Measurements from ENCODE around the gene C19orf33.

Gene C19orf33

DNA sequence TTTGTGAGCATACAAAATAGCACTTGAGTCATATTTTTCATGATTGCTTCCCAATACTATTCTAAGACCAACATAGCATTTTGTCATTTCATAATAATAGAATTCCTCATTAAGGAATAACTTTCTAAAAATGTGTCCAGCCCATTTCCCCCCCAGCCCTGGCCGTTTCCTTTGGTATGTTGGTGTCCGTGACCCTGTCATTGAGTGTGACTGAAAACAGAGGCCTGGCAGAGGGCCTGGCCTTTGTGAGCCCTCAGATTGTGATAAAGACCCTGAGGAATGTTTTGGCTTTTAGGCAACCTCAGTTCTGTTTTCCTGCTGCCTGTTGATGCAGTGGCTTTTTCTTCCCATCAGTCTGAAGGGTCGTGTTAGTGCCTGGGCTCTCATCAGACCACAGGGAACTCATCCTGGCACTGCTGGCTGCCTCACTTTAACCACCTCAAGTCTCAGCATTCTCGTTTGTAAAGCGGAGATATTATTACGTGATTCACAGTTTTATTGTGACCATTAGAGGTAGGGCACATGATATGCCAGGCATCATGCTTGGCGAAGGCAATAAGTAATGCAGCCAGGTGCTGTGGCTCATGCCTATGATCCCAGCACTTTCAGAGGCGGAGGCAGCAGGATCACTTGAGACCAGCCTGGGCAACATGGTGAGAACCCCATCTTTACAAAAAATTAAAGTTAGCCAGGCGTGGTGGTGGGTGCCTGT is 25.9 kb upstream of the C19orf33 start:
- H4K91ac ChIP-seq (ENCODE audit: low read depth, low read length), result peak overlapping the region; percentile 82
- H3K79me1 ChIP-seq (ENCODE audit: low read length), result peaks cover 14% of the 10 kb centered on the region
- no peak overlapping the region for H3K4me3 ChIP-seq (ENCODE audit: low read depth, low read length)
- no peak overlapping the region for H3K23ac ChIP-seq (ENCODE audit: low read length)
- no peak overlapping the region for H2AFZ ChIP-seq (ENCODE audit: insufficient read depth, low read length, poor library complexity)
- peak overlapping the region; percentile 97 for H3K27ac ChIP-seq (ENCODE audit: low read depth, low read length)
- peak overlapping the region; percentile 79 for H2BK120ac ChIP-seq (ENCODE audit: insufficient read depth, low read length, poor library complexity)
- peak overlapping the region; percentile 48 for H3K18ac ChIP-seq (ENCODE audit: low read length)
- peaks cover 26 to 41% of the 10 kb centered on the region in 2 experiments for H3K4me1 ChIP-seq (ENCODE audit: control insufficient read depth in 1 of 2, insufficient read depth in 2 of 2, low read length in 2 of 2)
- H3K27me3 ChIP-seq (ENCODE audit: insufficient read depth, low read length), result no peaks in the 10 kb centered on the region
- H4K12ac ChIP-seq (ENCODE audit: low read depth, low read length), result no peak overlapping the region
- H3K36me3 ChIP-seq (ENCODE audit: control insufficient read depth in 1 of 2, insufficient read depth in 2 of 2, low read length in 2 of 2), result peaks cover 9 to 10% of the 10 kb centered on the region in 2 experiments
- peaks cover 30% of the 10 kb centered on the region for H3K79me2 ChIP-seq (ENCODE audit: control insufficient read depth, insufficient read depth, low read length, poor library complexity)
- peak overlapping the region; percentile 43 for H3K14ac ChIP-seq (ENCODE audit: low read length)
- H3K9ac ChIP-seq (ENCODE audit: low read length), result peak overlapping the region; percentile 71
- WGBS (ENCODE audit: extremely low coverage, insufficient coverage, insufficient read length), result no CpG with 5 or more reads among the region's 9 CpGs
- H4K8ac ChIP-seq (ENCODE audit: low read depth, low read length), result peak overlapping the region; percentile 44
- DNase-seq, result peak; percentile 65 to 80
- H2BK5ac ChIP-seq (ENCODE audit: low read depth, low read length, poor library complexity), result peak overlapping the region; percentile 67
- no peaks in the 10 kb centered on the region for H3K9me3 ChIP-seq (ENCODE audit: insufficient read depth, low read depth, low read length)
- H3K4ac ChIP-seq (ENCODE audit: low read depth, low read length), result peak overlapping the region; percentile 29
- peak overlapping the region; percentile 62 for H2AK5ac ChIP-seq (ENCODE audit: low read length)
- H2BK12ac ChIP-seq (ENCODE audit: low read length), result peak overlapping the region; percentile 78
- peak overlapping the region; percentile 53 for H3K4me2 ChIP-seq (ENCODE audit: low read length)

DNA sequence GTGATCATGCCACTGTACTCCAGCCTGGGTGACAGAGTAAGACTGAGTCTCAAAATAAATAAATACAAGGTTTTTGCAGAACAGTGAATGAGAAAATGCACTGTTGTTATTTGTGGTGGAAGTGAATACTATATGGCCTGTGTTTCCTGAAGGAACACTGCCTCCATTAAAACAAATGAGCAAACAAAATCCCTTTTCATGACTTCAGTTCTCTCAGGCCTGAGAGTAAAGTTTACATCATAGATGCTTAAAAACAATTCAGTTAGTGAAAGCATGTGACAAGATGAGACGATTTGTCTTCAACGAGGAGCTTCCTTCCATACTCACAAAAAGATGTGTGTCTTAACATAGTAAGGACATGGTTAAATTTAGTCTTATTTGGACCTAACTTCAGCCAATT is 25.3 kb upstream of the C19orf33 start:
- no peak overlapping the region for H2AK5ac ChIP-seq (ENCODE audit: low read length)
- H2BK5ac ChIP-seq (ENCODE audit: low read depth, low read length, poor library complexity), result peak overlapping the region; percentile 67
- no peak for DNase-seq
- H3K4me2 ChIP-seq (ENCODE audit: low read length), result no peak overlapping the region
- H3K4me3 ChIP-seq (ENCODE audit: low read depth, low read length), result no peak overlapping the region
- no CpG with 5 or more reads among the region's 2 CpGs for WGBS (ENCODE audit: extremely low coverage, insufficient coverage, insufficient read length)
- H3K23ac ChIP-seq (ENCODE audit: low read length), result no peak overlapping the region
- H2BK12ac ChIP-seq (ENCODE audit: low read length), result peak overlapping the region; percentile 78
- peaks cover 14% of the 10 kb centered on the region for H3K79me1 ChIP-seq (ENCODE audit: low read length)
- no peaks in the 10 kb centered on the region for H3K9me3 ChIP-seq (ENCODE audit: insufficient read depth, low read depth, low read length)
- peaks cover 22 to 35% of the 10 kb centered on the region in 2 experiments for H3K4me1 ChIP-seq (ENCODE audit: control insufficient read depth in 1 of 2, insufficient read depth in 2 of 2, low read length in 2 of 2)
- no peak overlapping the region for H3K9ac ChIP-seq (ENCODE audit: low read length)
- peaks cover 33% of the 10 kb centered on the region for H3K79me2 ChIP-seq (ENCODE audit: control insufficient read depth, insufficient read depth, low read length, poor library complexity)
- peaks cover 10 to 13% of the 10 kb centered on the region in 2 experiments for H3K36me3 ChIP-seq (ENCODE audit: control insufficient read depth in 1 of 2, insufficient read depth in 2 of 2, low read length in 2 of 2)
- no peak overlapping the region for H3K14ac ChIP-seq (ENCODE audit: low read length)
- no peaks in the 10 kb centered on the region for H3K27me3 ChIP-seq (ENCODE audit: insufficient read depth, low read length)
- H4K8ac ChIP-seq (ENCODE audit: low read depth, low read length), result peak overlapping the region; percentile 44
- H3K4ac ChIP-seq (ENCODE audit: low read depth, low read length), result no peak overlapping the region
- peak overlapping the region; percentile 79 for H2BK120ac ChIP-seq (ENCODE audit: insufficient read depth, low read length, poor library complexity)
- H3K18ac ChIP-seq (ENCODE audit: low read length), result peak overlapping the region; percentile 48
- no peak overlapping the region for H2AFZ ChIP-seq (ENCODE audit: insufficient read depth, low read length, poor library complexity)
- peak overlapping the region; percentile 97 for H3K27ac ChIP-seq (ENCODE audit: low read depth, low read length)
- H4K91ac ChIP-seq (ENCODE audit: low read depth, low read length), result peak overlapping the region; percentile 82
- H4K12ac ChIP-seq (ENCODE audit: low read depth, low read length), result no peak overlapping the region

DNA sequence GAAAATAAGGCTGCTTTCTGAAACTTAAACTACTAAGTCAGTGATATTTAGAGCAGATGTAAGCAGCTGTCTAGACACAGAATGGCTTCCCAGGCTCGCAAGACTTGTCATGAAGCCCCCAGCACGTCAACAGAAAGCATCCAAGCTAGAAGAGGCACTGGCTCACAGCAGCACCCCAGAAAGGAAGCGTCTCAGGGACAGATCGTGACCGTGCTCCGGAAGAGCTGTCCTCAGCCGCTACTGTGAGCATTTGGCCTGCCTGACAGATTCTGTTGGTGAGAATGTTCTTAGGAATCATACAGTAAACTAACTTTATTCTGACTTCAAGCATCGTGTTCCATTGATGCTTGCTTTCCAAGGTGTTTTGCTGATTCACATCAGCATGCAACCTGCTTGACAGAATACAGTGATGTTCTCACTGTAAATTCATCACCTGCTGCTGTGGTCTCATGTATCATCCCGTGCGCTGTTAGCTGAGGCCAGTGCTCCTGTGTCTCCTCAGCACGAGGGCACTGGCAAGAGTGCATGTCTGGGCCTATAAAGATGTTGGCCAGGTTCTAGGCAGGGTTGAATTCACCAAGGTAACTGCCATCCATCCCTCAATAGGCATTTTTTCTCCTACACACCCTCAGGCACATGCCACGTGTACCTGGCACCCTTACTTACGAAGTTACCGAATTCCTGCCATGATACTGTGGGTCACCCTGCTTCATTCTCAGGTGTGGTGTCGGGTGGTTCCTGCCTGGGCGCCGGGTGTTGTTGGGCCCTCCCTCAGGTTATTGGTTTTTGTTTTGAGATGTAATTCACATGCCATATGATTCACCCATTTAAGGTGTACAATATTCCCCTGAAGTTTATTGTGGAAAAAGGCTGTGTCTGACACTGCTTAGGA is 23.8 kb upstream of the C19orf33 start:
- peaks cover 29% of the 10 kb centered on the region for H3K79me2 ChIP-seq (ENCODE audit: control insufficient read depth, insufficient read depth, low read length, poor library complexity)
- H2BK12ac ChIP-seq (ENCODE audit: low read length), result peak overlapping the region; percentile 16
- H4K12ac ChIP-seq (ENCODE audit: low read depth, low read length), result no peak overlapping the region
- H3K18ac ChIP-seq (ENCODE audit: low read length), result no peak overlapping the region
- H2AK5ac ChIP-seq (ENCODE audit: low read length), result no peak overlapping the region
- H3K4me1 ChIP-seq (ENCODE audit: control insufficient read depth in 1 of 2, insufficient read depth in 2 of 2, low read length in 2 of 2), result peaks cover 16 to 29% of the 10 kb centered on the region in 2 experiments
- H4K91ac ChIP-seq (ENCODE audit: low read depth, low read length), result peak overlapping the region; percentile 4
- H3K4me3 ChIP-seq (ENCODE audit: low read depth, low read length), result no peak overlapping the region
- WGBS (ENCODE audit: extremely low coverage, insufficient coverage, insufficient read length), result no CpG with 5 or more reads among the region's 17 CpGs
- peaks cover 21 to 24% of the 10 kb centered on the region in 2 experiments for H3K36me3 ChIP-seq (ENCODE audit: control insufficient read depth in 1 of 2, insufficient read depth in 2 of 2, low read length in 2 of 2)
- peak overlapping the region; percentile 84 for H3K4ac ChIP-seq (ENCODE audit: low read depth, low read length)
- no peak overlapping the region for H3K14ac ChIP-seq (ENCODE audit: low read length)
- no peak overlapping the region for H2AFZ ChIP-seq (ENCODE audit: insufficient read depth, low read length, poor library complexity)
- no peak overlapping the region for H3K23ac ChIP-seq (ENCODE audit: low read length)
- no peak for DNase-seq
- H3K9ac ChIP-seq (ENCODE audit: low read length), result no peak overlapping the region
- H3K27ac ChIP-seq (ENCODE audit: low read depth, low read length), result no peak overlapping the region
- no peak overlapping the region for H2BK5ac ChIP-seq (ENCODE audit: low read depth, low read length, poor library complexity)
- no peak overlapping the region for H4K8ac ChIP-seq (ENCODE audit: low read depth, low read length)
- H3K27me3 ChIP-seq (ENCODE audit: insufficient read depth, low read length), result no peaks in the 10 kb centered on the region
- no peak overlapping the region for H2BK120ac ChIP-seq (ENCODE audit: insufficient read depth, low read length, poor library complexity)
- no peaks in the 10 kb centered on the region for H3K9me3 ChIP-seq (ENCODE audit: insufficient read depth, low read depth, low read length)
- H3K79me1 ChIP-seq (ENCODE audit: low read length), result peaks cover 11% of the 10 kb centered on the region
- no peak overlapping the region for H3K4me2 ChIP-seq (ENCODE audit: low read length)

- H3K4ac ChIP-seq (ENCODE audit: low read depth, low read length), result peak overlapping the region; percentile 60
- no peaks in the 10 kb centered on the region for H3K9me3 ChIP-seq (ENCODE audit: insufficient read depth, low read depth, low read length)
- no peak overlapping the region for H2AFZ ChIP-seq (ENCODE audit: insufficient read depth, low read length, poor library complexity)
- DNase-seq, result no peak
- H3K23ac ChIP-seq (ENCODE audit: low read length), result no peak overlapping the region
- no peak overlapping the region for H2BK120ac ChIP-seq (ENCODE audit: insufficient read depth, low read length, poor library complexity)
- no peak overlapping the region for H4K8ac ChIP-seq (ENCODE audit: low read depth, low read length)
- no peak overlapping the region for H3K27ac ChIP-seq (ENCODE audit: low read depth, low read length)
- H3K27me3 ChIP-seq (ENCODE audit: insufficient read depth, low read length), result no peaks in the 10 kb centered on the region
- H3K79me2 ChIP-seq (ENCODE audit: control insufficient read depth, insufficient read depth, low read length, poor library complexity), result peaks cover 27% of the 10 kb centered on the region
- no CpG with 5 or more reads among the region's 7 CpGs for WGBS (ENCODE audit: extremely low coverage, insufficient coverage, insufficient read length)
- H3K4me2 ChIP-seq (ENCODE audit: low read length), result no peak overlapping the region
- H4K12ac ChIP-seq (ENCODE audit: low read depth, low read length), result no peak overlapping the region
- H2BK5ac ChIP-seq (ENCODE audit: low read depth, low read length, poor library complexity), result peak overlapping the region; percentile 2
- H4K91ac ChIP-seq (ENCODE audit: low read depth, low read length), result no peak overlapping the region
- H3K18ac ChIP-seq (ENCODE audit: low read length), result no peak overlapping the region
- H3K4me1 ChIP-seq (ENCODE audit: control insufficient read depth in 1 of 2, insufficient read depth in 2 of 2, low read length in 2 of 2), result peaks cover 14 to 24% of the 10 kb centered on the region in 2 experiments
- H3K36me3 ChIP-seq (ENCODE audit: control insufficient read depth in 1 of 2, insufficient read depth in 2 of 2, low read length in 2 of 2), result peaks cover 31 to 32% of the 10 kb centered on the region in 2 experiments
- H2AK5ac ChIP-seq (ENCODE audit: low read length), result no peak overlapping the region
- H2BK12ac ChIP-seq (ENCODE audit: low read length), result no peak overlapping the region
- H3K4me3 ChIP-seq (ENCODE audit: low read depth, low read length), result no peak overlapping the region
- peaks cover 11% of the 10 kb centered on the region for H3K79me1 ChIP-seq (ENCODE audit: low read length)
- H3K14ac ChIP-seq (ENCODE audit: low read length), result no peak overlapping the region
- no peak overlapping the region for H3K9ac ChIP-seq (ENCODE audit: low read length)
Measured at GRCh38 chr19:38281811-38282566, 22.1 kb upstream of the C19orf33 start.

Data from trophoblast cell (in vitro differentiated cells and primary cell).